Measurements from ENCODE around the gene CPSF3. TPM values are rescaled to one million over a fixed set of nuclear protein-coding genes. Genes with fewer than 3 reads are reported as not detected.

CPSF3 gene
- total and polyA plus RNA-seq, 2 of the 4 experiments (the other 2 are of a cell fraction), result 29.2 to 64.5 TPM

DNA sequence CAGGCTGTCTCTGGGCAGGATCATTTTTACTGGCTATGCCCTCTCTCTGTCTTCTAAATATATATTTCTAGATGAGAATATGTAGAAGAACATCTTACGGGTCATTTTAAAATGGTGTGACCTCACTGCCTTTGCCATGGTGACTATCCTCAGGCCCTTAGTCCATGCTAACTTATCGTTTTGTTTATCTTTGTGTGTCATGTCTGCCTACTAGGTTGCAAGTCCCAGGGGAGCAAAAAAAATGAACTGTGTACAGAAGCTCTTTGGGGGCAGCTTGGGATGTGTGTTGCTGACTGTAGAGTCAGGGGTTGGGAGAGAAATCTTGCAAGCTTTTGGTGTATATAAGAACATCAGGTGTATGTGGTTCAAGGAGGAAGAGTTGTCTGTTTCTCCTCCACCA, 11.0 kb downstream of the CPSF3 start:
- H2AK5ac ChIP-seq (ENCODE audit: low read depth, low read length), result no peak overlapping the region
- no peak overlapping the region for H3K56ac ChIP-seq (ENCODE audit: extremely low read depth, insufficient read depth, low read length)
- POLR2A ChIA-PET (ENCODE audit: unreplicated experiment), result no interaction called here
- H2BK15ac ChIP-seq (ENCODE audit: low read depth, low read length), result no peak overlapping the region
- H2BK5ac ChIP-seq (ENCODE audit: low read depth, low read length, poor library complexity, severe bottlenecking), result no peak overlapping the region
- H3K18ac ChIP-seq (ENCODE audit: low read depth, low read length), result no peak overlapping the region
- H3K14ac ChIP-seq (replicated peaks; ENCODE audit: low read depth, low read length), result no peak overlapping the region
- peaks cover 24% of the 10 kb centered on the region for H3K36me3 ChIP-seq (ENCODE audit: control insufficient read depth, insufficient read depth, low read length)
- H3K4me1 ChIP-seq (ENCODE audit: control insufficient read depth, insufficient read depth, low read length), result peaks cover 2% of the 10 kb centered on the region; the same call in 1 of the 2 replicates
- H2AFZ ChIP-seq (replicated peaks; ENCODE audit: low read length, poor library complexity), result no peak overlapping the region
- dilution Hi-C loops (cut with HindIII; ENCODE audit: low sequenced_read_pairs, unreplicated experiment) (no loop called here), in situ Hi-C loops (cut with MboI; ENCODE audit: low sequenced_read_pairs) (no loop called here), intact Hi-C loops (cut with micrococcal nuclease) (no loop called here)
- H2AK9ac ChIP-seq (replicated peaks; ENCODE audit: low read depth, low read length, poor library complexity), result no peak overlapping the region
- no CpG with 5 or more reads among the region's 2 CpGs for whole genome bisulfite sequencing, 2 experiments (ENCODE audit: extremely low coverage in 2 of 2, insufficient read length in 1 of 2)
- no peak overlapping the region for H3K9ac ChIP-seq (ENCODE audit: low read depth, low read length)
- BruUV-seq (replicated peaks), result no TSS peak
- no peaks in the 10 kb centered on the region for H3K27me3 ChIP-seq (ENCODE audit: control insufficient read depth, insufficient read depth, low read length)
- no peak overlapping the region for H3K23ac ChIP-seq (ENCODE audit: low read depth, low read length)
- H4K8ac ChIP-seq (ENCODE audit: low read depth in 2 of 2, low read length in 2 of 2), result no peak overlapping the region
- no peak overlapping the region for H3K4ac ChIP-seq (ENCODE audit: low read depth, low read length)
- H3K27ac ChIP-seq (ENCODE audit: insufficient read depth, low read length), result no peak overlapping the region
- no peak overlapping the region for H3K4me3 ChIP-seq (ENCODE audit: insufficient read depth, low read depth, low read length)
- ATAC-seq (ENCODE audit: low read depth), result peak; percentile 65
- no peak overlapping the region; the same call in 1 of the 2 replicates for H2BK20ac ChIP-seq (ENCODE audit: low read depth, low read length)
- peaks cover 6 to 10% of the 10 kb centered on the region in 2 experiments; a peak in 2 of 4 replicates for H3K79me1 ChIP-seq (ENCODE audit: low read depth in 1 of 2, low read length in 2 of 2)
- peak; percentile 33 for DNase-seq
- no peaks in the 10 kb centered on the region for H3K9me3 ChIP-seq (ENCODE audit: control insufficient read depth, insufficient read depth, low read length)
- CTCF ChIA-PET, result interaction anchor here (0.7 kb wide), 1 partner anchor 11 kb away, joined by 5 read pairs; no protein-coding TSS in a partner anchor
- no peak overlapping the region for H3K4me2 ChIP-seq (ENCODE audit: low read depth, low read length)
- H4K91ac ChIP-seq (ENCODE audit: insufficient read depth, low read depth, low read length), result no peak overlapping the region
- H4K20me1 ChIP-seq (ENCODE audit: insufficient read depth, low read length), result no peaks in the 10 kb centered on the region
- no peak for TF ChIP-seq MAZ (IDR thresholded peaks at IDR 0.05; ENCODE audit: borderline replicate concordance, low read depth, low read length)
- no peak for TF ChIP-seq SMC3 (IDR thresholded peaks at IDR 0.05; ENCODE audit: low read depth, low read length)
- TF ChIP-seq, protein P1, sequence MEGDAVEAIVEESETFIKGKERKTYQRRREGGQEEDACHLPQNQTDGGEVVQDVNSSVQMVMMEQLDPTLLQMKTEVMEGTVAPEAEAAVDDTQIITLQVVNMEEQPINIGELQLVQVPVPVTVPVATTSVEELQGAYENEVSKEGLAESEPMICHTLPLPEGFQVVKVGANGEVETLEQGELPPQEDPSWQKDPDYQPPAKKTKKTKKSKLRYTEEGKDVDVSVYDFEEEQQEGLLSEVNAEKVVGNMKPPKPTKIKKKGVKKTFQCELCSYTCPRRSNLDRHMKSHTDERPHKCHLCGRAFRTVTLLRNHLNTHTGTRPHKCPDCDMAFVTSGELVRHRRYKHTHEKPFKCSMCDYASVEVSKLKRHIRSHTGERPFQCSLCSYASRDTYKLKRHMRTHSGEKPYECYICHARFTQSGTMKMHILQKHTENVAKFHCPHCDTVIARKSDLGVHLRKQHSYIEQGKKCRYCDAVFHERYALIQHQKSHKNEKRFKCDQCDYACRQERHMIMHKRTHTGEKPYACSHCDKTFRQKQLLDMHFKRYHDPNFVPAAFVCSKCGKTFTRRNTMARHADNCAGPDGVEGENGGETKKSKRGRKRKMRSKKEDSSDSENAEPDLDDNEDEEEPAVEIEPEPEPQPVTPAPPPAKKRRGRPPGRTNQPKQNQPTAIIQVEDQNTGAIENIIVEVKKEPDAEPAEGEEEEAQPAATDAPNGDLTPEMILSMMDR (conservative IDR thresholded peaks at IDR 0.05; ENCODE audit: low read depth, low read length), result no peak
- no peak for TF ChIP-seq BHLHE40 (IDR thresholded peaks at IDR 0.05; ENCODE audit: low read depth, low read length)
- TF ChIP-seq CHD1 (IDR thresholded peaks at IDR 0.05; ENCODE audit: low read depth, low read length), result no peak
- no peak for TF ChIP-seq POLR2A (IDR thresholded peaks at IDR 0.05; ENCODE audit: low read depth, low read length)
- no peak for TF ChIP-seq FOS (IDR thresholded peaks at IDR 0.05; ENCODE audit: low read depth, low read length)
- H2BK120ac ChIP-seq (ENCODE audit: low read depth, low read length), result no peak overlapping the region
- H4K5ac ChIP-seq (ENCODE audit: low read depth, low read length), result no peak overlapping the region
- H3K9me1 ChIP-seq (ENCODE audit: insufficient read depth, low read length), result no peaks in the 10 kb centered on the region; the same call in 1 of the 2 replicates

Data from IMR-90 (cell line).